GM23248 (cell line): ENCODE measurements around the gene HIGD2A.

ENCODE experiments used
- EZH2 ChIP-seq: fragments of 200-600 bp; sonication (generic); IDR thresholded peaks from 2 replicates; pipeline ENCODE4 v1.6.1; 2018; ENCODE audit warnings: antibody characterized with exemption, mild to moderate bottlenecking; ENCODE audit not compliant: insufficient read depth, poor library complexity, severe bottlenecking
- EZH2phosphoT487 ChIP-seq: fragments of 200-600 bp; sonication (generic); IDR thresholded peaks from 2 replicates; pipeline ENCODE4 v1.6.1; 2018; ENCODE audit warnings: antibody characterized with exemption, moderate library complexity, mild to moderate bottlenecking, low read depth; ENCODE audit not compliant: insufficient read depth

GRCh38 chr5:176383961-176384360, 4.6 kb upstream of the HIGD2A start:
- TF ChIP-seq EZH2phosphoT487: no peak
- no peak for TF ChIP-seq EZH2
